Fibroblast of lung (primary cell): ENCODE measurements around the gene MDK. TPM values are rescaled to one million over a fixed set of nuclear protein-coding genes. Genes with fewer than 3 reads are reported as not detected.

Experiments
- DNase-seq, 2 donors: peaks; one replicate each; pipeline versions ENCODE4 v3.0.0 to v3.0.0-alpha.2; 2010; ENCODE audit warnings: low read depth in 2 of 2
- H2AFZ ChIP-seq: 2 replicates; pipeline ENCODE4 v1.5.1; 2012; ENCODE audit warnings: low read length, control low read depth, inconsistent platforms
- H3K27ac ChIP-seq: 2 replicates; pipeline ENCODE4 v1.5.1; 2011; ENCODE audit warnings: low read length, control low read depth; ENCODE audit not compliant: insufficient read depth
- H3K27me3 ChIP-seq: 2 replicates; pipeline ENCODE4 v1.5.1; 2011; ENCODE audit warnings: mild to moderate bottlenecking, low read length; ENCODE audit not compliant: control insufficient read depth, insufficient read depth
- H3K36me3 ChIP-seq: 2 replicates; pipeline ENCODE4 v1.5.1; 2011; ENCODE audit warnings: low read length; ENCODE audit not compliant: control insufficient read depth, insufficient read depth
- H3K4me1 ChIP-seq: 2 replicates; pipeline ENCODE4 v1.5.1; 2011; ENCODE audit warnings: low read length; ENCODE audit not compliant: control insufficient read depth, insufficient read depth; ENCODE audit errors: extremely low read depth
- H3K4me2 ChIP-seq: 2 replicates; pipeline ENCODE4 v1.5.1; 2011; ENCODE audit warnings: low read length, control low read depth; ENCODE audit not compliant: insufficient read depth; ENCODE audit errors: extremely low read depth
- H3K4me3 ChIP-seq, 4 experiments: fragments of 200-600 bp in 1 of 4; sonication (generic) in 1 of 4; replicated peaks in 1 of 4; 2 replicates each; pipeline ENCODE4 v1.5.1; 2011 to 2016; ENCODE audit warnings: low read length in 4 of 4, low read depth in 3 of 4, mild to moderate bottlenecking in 3 of 4, control low read depth in 2 of 4, inconsistent platforms in 1 of 4, mixed read lengths in 1 of 4; ENCODE audit not compliant: insufficient read depth in 1 of 4; ENCODE audit errors: control extremely low read depth in 1 of 4
- H3K79me2 ChIP-seq: 2 replicates; pipeline ENCODE4 v1.5.1; 2012; ENCODE audit warnings: mild to moderate bottlenecking, low read length, inconsistent platforms; ENCODE audit not compliant: control insufficient read depth, insufficient read depth
- H3K9ac ChIP-seq: 2 replicates; pipeline ENCODE4 v1.5.1; 2011; ENCODE audit warnings: mild to moderate bottlenecking, low read length, control low read depth; ENCODE audit not compliant: insufficient read depth
- H3K9me3 ChIP-seq: 2 replicates; pipeline ENCODE4 v1.5.1; 2012; ENCODE audit warnings: low read depth, low read length; ENCODE audit not compliant: control insufficient read depth, insufficient read depth
- H4K20me1 ChIP-seq: 2 replicates; pipeline ENCODE4 v1.5.1; 2011; ENCODE audit warnings: low read length; ENCODE audit not compliant: control insufficient read depth, insufficient read depth; ENCODE audit errors: extremely low read depth
- CTCF ChIP-seq, 2 donors: IDR thresholded peaks in 1 of 2; conservative IDR thresholded peaks in 1 of 2; 1 replicate in 1 of 2; 2 replicates in 1 of 2; pipeline ENCODE4 v1.5.1; 2011 to 2012; ENCODE audit warnings: low read length in 2 of 2, control low read depth in 1 of 2, inconsistent platforms in 1 of 2, low read depth in 1 of 2, mild to moderate bottlenecking in 1 of 2
- EZH2 ChIP-seq: IDR thresholded peaks from 2 replicates; pipeline ENCODE4 v1.5.1; 2012; ENCODE audit warnings: low read length, control low read depth, mild to moderate bottlenecking; ENCODE audit errors: missing control alignments
- polyA plus RNA-seq, 2 donors: library from polyadenylated mRNA; depleted of rRNA in 1 of 2; stranded (reverse) in 1 of 2; unstranded in 1 of 2; fragments of >200 nt; gene quantifications; 2 replicates each; pipeline ENCODE4 v1.2.1, GENCODE V29; 2011 to 2012; ENCODE audit warnings: missing spikeins in 1 of 2
- total RNA-seq: library from RNA; depleted of rRNA; stranded (reverse); fragments of >200 nt; gene quantifications from 2 replicates; pipeline ENCODE4 v1.2.1, GENCODE V29; 2014

Gene MDK
- total and polyA plus RNA-seq, 2 donors (not counting 1 experiment from before 2014, with no cell fraction given): 44.6 to 131 TPM

- Histone ChIP-seq H3K27ac (no peak overlapping the region), H3K27me3 (no peaks in the 10 kb centered on the region), H4K20me1 (no peaks in the 10 kb centered on the region), H3K9ac (no peak overlapping the region), H3K4me1 (no peaks in the 10 kb centered on the region), H2AFZ (no peak overlapping the region), H3K4me3 (no peak overlapping the region), H3K4me2 (no peak overlapping the region), H3K9me3 (no peaks in the 10 kb centered on the region), H3K36me3 (peaks cover 10% of the 10 kb centered on the region), H3K79me2 (no peaks in the 10 kb centered on the region)
- no peak for DNase-seq
- TF ChIP-seq EZH2: no peak
- TF ChIP-seq CTCF (conservative IDR thresholded peaks at IDR 0.05 in 1 of 2, IDR thresholded peaks at IDR 0.05 in 1 of 2; ENCODE audit: low read depth in 1 of 2, low read length in 2 of 2): no peak
These were observed 26.2 kb downstream of the MDK start for GRCh38 chr11:46407635-46408034.

- no peaks in the 10 kb centered on the region for H3K79me2 ChIP-seq
- no peak for DNase-seq
These were observed 27.0 kb downstream of the MDK start for GRCh38 chr11:46408407-46408986.

GRCh38 chr11:46410021-46410420 lies 28.6 kb downstream of the MDK start:
- peak in 1 of 2 donors; percentile 46 for DNase-seq
- no peaks in the 10 kb centered on the region for H4K20me1 ChIP-seq
- H3K9me3 ChIP-seq: no peaks in the 10 kb centered on the region

More at GRCh38 chr11:46408407-46408986, 27.0 kb downstream of the MDK start:
- no peak overlapping the region for H3K4me2 ChIP-seq
- H3K4me3 ChIP-seq: no peak overlapping the region
- no peak overlapping the region for H3K9ac ChIP-seq
- TF ChIP-seq EZH2 (no peak), CTCF (conservative IDR thresholded peaks at IDR 0.05 in 1 of 2, IDR thresholded peaks at IDR 0.05 in 1 of 2; ENCODE audit: low read depth in 1 of 2, low read length in 2 of 2) (no peak)
- H4K20me1 ChIP-seq: no peaks in the 10 kb centered on the region
- no peak overlapping the region for H3K27ac ChIP-seq
- H3K36me3 ChIP-seq: peaks cover 10% of the 10 kb centered on the region
- H3K4me1 ChIP-seq: no peaks in the 10 kb centered on the region
- no peaks in the 10 kb centered on the region for H3K9me3 ChIP-seq
- no peaks in the 10 kb centered on the region for H3K27me3 ChIP-seq
- no peak overlapping the region for H2AFZ ChIP-seq

More at GRCh38 chr11:46410021-46410420, 28.6 kb downstream of the MDK start:
- H3K9ac ChIP-seq: no peak overlapping the region
- H3K4me1 ChIP-seq: no peaks in the 10 kb centered on the region
- no peak overlapping the region for H2AFZ ChIP-seq
- no peaks in the 10 kb centered on the region for H3K27me3 ChIP-seq
- H3K27ac ChIP-seq: no peak overlapping the region
- H3K4me2 ChIP-seq: no peak overlapping the region
- no peaks in the 10 kb centered on the region for H3K79me2 ChIP-seq
- TF ChIP-seq EZH2: no peak
- peak in 1 of 2 donors; percentile 33 for TF ChIP-seq CTCF (conservative IDR thresholded peaks at IDR 0.05 in 1 of 2, IDR thresholded peaks at IDR 0.05 in 1 of 2; ENCODE audit: low read depth in 1 of 2, low read length in 2 of 2)
- H3K36me3 ChIP-seq: peaks cover 9% of the 10 kb centered on the region
- no peak overlapping the region for H3K4me3 ChIP-seq
